AG09319 (cell line): ENCODE results near the gene SNX30.

ENCODE experiments used
- DNase-seq: peaks from one replicate; pipeline ENCODE4 v3.0.0-alpha.2; 2010; ENCODE audit warnings: low read depth; ENCODE audit errors: extremely low read depth
- TF ChIP-seq, protein P1 (sequence below): IDR thresholded peaks from 2 replicates; pipeline ENCODE4 v1.5.1; 2011; ENCODE audit warnings: low read depth, mild to moderate bottlenecking, inconsistent platforms, low read length, moderate library complexity

Gene SNX30

DNA sequence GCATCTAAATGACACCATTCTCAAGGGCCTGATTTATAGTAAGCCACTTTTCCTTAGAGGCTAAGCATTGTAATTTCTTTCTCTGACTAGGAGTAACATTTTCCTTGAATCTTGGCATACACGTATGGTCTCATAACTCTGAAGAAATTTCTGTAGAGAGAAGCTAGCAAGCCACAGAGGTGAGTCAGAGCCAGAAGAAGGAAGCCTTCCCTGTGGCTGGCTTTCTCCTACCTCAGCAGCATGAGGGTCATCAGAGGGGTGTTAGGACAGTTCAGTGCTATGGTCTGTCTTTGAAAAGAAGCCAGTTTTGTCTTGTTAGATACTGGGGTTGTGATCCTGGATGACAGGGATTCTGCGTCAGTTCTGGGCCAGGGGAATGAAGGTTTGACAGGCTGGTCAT, 3.2 kb downstream of the SNX30 start:
- TF ChIP-seq, protein P1, sequence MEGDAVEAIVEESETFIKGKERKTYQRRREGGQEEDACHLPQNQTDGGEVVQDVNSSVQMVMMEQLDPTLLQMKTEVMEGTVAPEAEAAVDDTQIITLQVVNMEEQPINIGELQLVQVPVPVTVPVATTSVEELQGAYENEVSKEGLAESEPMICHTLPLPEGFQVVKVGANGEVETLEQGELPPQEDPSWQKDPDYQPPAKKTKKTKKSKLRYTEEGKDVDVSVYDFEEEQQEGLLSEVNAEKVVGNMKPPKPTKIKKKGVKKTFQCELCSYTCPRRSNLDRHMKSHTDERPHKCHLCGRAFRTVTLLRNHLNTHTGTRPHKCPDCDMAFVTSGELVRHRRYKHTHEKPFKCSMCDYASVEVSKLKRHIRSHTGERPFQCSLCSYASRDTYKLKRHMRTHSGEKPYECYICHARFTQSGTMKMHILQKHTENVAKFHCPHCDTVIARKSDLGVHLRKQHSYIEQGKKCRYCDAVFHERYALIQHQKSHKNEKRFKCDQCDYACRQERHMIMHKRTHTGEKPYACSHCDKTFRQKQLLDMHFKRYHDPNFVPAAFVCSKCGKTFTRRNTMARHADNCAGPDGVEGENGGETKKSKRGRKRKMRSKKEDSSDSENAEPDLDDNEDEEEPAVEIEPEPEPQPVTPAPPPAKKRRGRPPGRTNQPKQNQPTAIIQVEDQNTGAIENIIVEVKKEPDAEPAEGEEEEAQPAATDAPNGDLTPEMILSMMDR: no peak
- no peak for DNase-seq

DNA sequence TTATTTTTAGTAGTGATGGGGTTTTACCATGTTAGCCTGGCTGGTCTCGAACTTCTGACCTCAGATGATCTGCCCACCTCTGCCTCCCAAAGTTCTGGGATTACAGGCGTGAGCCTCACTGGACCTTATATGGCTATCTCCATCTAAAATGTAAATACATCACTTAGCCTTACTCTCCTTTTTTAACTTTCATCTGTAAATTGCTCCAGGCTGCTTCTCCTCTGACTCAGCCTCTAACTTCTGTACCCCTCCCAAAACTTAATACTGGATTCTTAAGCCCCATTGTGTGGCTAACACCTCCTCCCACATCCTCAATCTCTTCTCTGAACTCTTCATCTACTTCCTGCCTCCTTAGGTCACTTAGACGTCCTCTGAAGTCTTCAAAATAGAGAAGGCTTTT, 4.0 kb downstream of the SNX30 start:
- DNase-seq: no peak

DNA sequence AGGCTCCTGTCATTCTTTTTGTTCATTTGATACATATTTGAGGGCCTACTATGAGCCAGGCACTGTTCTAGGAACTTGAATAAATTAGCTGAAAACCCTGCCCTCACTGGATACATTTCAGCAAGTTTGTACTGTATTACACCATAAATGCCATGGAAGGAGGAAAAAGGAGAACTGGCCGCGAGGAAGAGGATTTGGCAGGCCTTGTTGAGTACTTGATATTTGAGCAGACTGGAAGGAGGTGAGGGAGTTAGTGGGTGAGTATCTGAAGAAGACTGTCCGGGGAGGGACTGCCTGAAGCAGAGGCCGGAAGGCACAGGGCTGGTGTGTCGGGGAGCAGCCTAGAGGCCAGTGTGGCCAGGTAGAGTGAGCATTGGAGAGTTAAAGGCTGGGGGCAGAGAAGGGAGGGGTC, 4.5 kb downstream of the SNX30 start:
- TF ChIP-seq, protein P1: no peak
- no peak for DNase-seq

More for the DNA sequence above, 4.0 kb downstream of the SNX30 start:
- TF ChIP-seq, protein P1: no peak

DNA sequence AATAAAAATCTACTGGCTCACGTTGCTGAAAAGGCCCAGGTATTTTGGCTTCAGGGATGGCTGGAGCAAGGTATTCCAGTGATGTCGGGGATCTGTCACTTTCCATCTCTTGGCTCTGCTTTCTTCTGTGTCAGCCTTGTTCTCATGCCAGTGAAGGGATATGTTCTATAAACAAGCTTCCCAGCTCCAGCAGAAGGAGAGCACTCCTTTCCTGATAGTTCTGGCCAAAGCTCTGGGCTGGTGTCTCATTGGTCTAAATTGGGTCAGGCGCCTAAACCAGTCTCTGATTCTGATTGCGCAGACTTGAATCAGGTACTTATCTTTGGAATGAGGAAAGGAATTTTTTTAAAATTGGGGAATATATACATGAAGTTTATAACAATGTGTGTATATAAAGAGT, 5.1 kb downstream of the SNX30 start:
- TF ChIP-seq, protein P1: no peak
- DNase-seq: no peak

DNA sequence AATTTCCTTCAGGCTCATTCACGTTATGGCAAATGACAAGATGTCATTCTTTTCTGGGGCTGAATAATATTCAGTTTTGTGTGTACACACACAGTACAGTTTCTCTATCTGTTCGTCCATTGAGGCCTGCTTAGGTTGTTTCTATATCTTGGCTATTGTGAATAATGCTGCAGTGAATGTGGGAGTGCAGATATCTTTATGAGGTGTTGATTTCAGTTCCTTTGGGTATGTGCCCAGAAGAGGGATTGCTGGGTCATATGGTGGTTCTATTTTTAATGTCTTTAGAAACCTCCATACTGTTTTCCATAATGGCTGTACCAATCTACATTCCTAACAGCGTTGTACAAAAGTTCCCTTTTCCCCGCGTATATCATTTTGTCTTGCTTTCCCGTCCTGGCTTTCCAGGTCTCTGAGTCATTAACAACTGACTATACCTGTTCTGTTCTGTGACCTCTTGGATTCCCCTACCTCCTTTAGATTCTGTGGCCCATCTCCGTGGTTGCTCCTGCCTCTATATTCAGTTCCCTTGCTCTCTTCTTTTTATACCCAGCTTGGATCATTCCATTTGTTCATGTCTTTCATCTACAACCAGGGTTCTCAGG, 6.8 kb downstream of the SNX30 start:
- TF ChIP-seq, protein P1: no peak
- no peak for DNase-seq

DNA sequence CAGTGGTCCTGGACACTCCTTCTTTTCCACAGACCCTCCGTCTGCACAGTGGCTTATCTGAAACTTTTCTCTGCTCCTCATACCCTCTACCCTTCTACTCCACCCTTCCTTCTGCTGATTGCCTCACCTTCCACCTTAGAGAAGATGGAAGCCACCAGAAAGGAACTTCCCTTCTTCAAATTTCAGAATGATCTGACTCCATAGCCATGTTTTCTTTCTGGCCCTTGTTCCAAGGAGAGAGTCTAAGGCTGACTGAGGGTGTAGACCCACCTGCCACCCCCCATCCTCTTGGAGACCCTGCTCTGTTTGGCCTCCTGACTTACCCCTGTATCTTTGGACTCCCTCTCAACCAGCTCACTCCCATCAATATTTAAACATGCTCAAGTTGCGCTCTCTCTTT, 7.4 kb downstream of the SNX30 start:
- TF ChIP-seq, protein P1: no peak
- no peak for DNase-seq

DNA sequence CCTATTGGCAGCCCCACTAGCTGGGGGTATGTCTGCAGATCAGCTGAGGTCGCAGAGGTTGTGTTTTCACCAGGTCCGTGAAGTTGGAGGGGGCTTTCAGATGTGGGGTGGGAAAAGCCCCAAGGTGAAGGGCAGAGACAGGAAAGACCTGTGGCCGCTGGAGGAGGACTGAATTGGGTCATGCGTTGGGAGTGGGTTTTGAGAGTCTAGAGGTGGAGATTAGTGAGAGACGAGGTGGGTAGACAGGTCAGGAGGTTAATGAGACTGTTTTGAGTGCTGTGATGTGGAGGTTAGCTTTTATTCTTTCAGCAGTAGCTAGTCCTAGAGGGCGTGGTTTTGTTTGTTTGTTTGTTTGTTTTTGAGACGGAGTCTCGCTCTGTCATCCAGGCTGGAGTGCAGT, 10.3 kb downstream of the SNX30 start:
- DNase-seq: no peak
- TF ChIP-seq, protein P1: no peak
